Inflammatory macrophage treated with lipopolysaccharide for 1 hour (primary cell): ENCODE data around the gene ZNF280C.

Source experiments
- DNase-seq, 2 donors: peaks; one replicate each; pipeline ENCODE4 v3.0.0-alpha.2; 2020 to 2022

Gene ZNF280C

DNA sequence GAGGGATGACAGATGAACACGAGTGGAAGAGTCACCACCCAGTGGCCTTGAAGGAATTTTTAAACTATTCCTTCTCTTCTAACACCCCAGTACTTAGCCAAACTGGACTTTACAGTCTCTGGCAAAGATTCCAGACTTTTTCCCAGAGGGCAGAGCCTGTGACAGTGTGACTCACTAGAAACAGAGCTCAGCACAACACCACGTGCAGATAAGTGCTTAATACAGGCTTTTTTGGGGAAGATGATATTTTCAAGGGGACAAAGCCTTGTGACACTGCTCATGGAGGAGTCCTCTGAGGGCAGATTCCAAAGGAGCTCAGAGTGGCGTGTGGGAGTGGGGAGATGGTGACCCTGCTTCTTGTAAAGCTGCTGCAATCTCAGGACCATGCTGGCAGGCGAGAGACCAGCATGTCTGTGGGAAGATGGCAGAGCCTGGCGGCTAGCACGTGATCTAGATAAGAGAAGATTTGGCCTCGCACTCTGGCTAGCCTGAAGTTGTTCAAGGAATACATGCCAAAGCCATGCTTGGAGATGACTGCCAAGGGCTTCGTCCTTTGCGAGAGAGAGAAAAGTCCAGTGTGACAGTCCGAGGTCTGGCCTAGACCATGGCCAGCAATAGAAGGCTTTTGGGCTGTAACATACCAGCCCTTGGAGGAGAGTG is 94.5 kb downstream of the ZNF280C start:
- DNase-seq: peak; percentile 40 to 75

DNA sequence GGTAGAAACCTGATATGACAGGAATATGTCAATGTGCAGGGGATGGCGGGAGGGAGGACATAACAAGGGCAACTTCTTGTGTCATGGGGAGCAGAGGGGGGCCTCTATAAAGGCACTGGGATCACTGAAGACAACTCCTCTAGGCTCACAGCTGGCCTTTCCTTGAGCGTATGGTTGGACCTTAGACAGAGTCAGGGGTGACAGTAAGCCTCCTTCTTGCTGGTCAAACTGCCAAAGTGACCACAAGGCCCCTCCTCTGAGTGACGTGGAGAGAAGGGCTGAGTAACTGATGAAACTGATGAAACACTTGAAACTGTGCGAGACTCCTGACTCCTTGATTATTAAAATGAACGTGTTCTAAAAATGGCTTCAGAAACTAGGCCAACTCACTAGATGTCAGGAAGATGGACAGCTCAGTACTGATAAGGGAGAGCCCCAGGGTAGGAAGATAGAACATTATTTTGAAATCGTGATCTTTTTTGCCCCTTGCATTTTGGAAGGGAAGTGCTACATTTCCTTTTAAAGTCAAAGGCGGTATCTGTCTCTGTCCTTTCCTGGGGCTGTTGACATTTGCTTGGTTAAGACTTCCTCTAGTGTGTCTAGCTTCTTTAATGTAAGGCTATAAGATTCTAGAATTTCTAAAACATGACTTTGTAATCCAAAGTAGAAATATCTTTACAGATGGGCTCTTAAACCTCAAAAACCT is 95.4 kb downstream of the ZNF280C start:
- DNase-seq: peak; percentile 72 to 87

DNA sequence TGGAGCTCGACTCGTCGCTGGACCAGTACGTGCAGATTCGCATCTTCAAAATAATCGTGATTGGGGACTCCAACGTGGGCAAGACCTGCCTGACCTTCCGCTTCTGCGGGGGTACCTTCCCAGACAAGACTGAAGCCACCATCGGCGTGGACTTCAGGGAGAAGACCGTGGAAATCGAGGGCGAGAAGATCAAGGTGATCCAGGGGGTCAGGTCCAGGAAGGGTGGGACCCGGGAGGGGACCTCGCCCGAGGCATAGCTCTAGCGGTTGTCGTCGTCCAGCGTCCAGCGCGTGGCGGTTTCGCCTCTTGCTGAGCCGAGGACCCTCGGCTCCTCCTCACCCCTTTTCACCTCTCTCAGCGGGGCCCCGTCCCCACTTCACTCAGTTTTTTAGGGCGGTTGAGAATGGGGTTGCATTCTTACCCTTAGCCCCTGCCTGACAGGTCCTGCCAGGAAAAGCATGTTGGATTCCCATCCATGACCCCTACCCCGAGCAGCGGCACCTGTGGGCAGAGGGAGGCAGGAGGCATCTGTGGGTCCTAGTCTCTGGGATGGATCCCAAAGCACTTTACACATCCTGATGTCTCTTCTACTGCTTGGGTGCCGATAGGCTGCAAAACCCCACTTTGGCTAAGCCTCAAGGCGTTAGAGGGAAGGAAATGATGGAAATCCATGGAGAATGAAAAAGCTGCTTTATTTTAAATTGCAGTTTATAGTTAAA is 96.4 kb downstream of the ZNF280C start:
- no peak for DNase-seq

DNA sequence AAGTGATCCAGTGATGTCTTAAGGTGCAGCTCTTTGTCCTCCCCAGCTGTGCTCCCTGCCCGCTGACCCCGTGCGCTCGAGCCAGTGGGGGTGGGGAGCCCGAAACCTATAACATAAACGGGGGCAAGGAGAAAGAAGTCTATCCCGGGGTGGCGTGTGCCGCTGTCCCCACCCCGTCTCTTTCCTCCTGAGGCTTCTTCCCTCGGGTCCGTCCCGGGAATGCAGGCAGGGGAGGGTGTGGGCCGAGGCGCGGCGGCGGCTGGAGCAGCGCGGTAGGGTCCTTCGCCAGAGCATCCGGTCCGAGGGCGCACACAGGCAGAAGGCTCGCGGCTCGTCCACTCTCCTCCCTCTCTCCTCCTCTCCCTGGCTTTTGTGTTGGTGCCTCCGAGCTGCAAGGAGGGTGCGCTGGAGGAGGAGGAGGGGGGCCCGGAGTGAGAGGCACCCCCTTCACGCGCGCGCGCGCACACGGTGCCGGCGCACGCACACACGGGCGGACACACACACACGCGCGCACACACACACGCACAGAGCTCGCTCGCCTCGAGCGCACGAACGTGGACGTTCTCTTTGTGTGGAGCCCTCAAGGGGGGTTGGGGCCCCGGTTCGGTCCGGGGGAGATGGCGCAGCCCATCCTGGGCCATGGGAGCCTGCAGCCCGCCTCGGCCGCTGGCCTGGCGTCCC is 97.1 kb downstream of the ZNF280C start, which contains the start of gene RAB33A:
RAB33A (plus strand) TSS at position 517 of the 681 bp plus-strand sequence; CDS start at position 618, 101 bp downstream.
- no peak for DNase-seq

DNA sequence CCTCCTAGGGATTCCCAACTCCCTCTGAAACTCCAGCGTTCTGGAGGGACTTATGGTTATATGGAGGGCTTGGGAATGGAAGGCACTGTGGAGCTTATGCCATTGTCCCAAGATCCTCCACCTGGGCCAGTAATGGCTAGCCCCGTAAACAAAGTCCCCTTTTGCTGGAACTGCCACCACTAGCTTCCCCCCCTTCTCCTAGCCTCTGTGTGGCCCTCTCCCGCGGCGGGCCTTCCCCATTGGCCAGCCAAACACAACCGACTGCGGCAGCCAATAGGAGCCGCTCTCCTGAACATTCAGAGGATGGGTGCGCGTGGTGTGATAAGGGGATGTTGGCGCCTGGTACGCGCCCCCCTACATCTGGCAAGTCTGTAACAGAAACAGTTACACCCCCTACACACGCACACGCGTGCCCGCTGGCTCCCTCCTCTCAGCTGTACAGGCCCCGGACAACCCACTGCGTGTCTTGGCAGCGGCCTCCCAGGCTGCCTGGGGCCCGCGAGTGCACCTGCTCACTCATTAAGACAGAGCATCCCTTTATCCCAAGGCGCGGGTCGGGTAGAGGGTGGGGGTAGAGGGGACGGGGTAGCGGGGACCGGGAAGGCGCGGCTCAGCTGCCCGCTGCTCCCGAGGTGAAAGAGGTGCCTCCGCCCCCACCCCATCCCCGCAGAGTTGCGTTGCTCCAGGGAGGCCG is 97.8 kb downstream of the ZNF280C start:
- DNase-seq: peak; percentile 31 to 39

DNA sequence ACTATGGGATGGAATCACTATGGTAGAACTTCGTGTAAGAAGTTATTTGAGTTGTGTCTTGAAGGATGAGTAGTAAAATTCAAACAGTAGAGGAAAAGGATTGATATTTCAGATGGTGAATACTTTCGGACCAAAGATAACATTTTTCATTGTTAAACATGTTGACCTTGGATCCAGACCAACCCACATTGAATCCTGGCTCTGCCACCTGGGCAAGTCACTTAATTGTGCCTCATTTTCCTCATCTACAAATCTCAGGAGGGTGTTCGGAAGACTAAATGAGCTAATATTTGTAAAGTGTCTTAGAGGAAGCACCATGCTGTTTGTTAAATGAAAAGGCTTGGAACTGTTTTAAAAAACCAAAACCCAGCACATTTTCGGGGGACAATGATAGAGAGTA is 101.7 kb downstream of the ZNF280C start:
- no peak for DNase-seq

DNA sequence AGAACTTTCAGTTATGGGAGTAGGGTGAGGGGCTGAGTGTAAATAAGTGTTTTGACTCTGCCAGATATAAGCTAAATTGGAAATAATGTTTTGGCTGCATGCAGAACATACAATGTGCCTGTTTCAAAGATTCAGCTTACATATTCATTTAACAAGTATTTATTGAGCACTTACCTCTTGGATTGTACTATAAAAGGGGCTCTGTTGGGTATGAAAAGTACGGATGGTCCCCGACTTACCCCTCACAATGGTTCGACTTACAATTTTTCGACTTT is 102.3 kb downstream of the ZNF280C start:
- no peak for DNase-seq

DNA sequence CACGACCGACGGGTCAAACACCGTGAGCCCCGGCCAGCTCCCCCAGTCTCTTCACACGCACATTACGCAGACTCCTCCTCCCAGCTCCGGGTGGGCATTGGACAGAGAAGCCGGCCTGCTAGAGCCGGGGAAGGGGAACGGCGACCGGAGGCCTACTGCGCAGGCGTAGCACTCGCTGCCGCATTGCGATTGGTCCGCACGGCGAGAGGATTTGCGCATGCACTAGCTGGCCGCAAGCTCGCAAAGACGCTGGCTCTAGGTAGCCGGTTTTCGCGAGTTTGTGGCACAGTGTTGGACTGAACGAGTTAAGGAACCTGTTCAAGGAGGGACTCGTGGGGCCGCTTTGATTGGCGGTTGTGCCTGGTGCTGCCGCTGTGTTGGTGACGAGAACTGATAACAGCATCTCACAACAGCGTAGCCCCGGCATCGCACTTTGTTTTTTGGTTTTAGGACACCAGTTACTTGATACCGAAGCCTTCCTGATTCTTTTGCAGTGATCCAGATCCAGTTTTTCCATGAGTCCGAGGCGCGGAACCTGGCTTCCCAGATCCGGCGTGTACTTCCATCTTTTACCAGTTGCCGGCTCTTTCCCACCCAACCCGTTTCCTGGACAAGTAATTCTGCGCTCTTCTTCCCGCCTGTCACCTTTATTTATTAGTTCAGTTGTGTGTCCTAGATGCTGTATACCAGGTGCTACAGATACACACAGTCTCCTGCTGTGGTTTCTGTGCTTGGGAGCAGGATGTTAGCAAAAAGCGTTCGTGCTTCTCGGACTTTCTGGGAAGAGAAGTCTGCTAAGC is 102.8 kb downstream of the ZNF280C start, which contains the start of gene AIFM1:
AIFM1 (minus strand) TSS at position 139 of the 800 bp plus-strand sequence. CDS start 185 bp downstream, outside the sequence.
- peak; percentile 80 to 83 for DNase-seq

DNA sequence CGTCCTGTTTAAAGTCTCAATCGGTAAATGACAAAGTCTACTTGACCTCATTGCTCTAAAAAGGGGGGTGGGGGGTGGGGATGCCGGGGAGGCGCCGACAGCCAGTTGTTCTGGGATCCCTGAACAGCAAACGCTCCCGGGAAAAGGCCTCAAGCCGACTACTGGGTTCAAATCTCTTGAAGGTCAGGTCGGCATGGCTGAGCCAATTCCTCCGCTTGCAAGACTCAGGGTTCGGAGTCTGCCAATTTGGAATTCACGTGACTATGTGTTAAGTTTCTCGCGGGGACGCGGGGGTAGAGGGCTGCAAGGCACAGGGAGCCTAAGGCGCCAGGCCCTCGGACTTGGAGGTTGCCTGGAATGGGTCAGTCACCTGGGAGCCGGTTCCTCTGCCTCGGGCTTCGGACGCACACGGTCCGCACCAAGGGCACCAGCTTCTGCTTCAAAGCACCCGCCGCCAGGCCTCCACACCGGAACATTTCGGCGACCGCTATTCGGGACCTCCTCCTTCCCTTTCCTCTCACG is 103.5 kb downstream of the ZNF280C start:
- DNase-seq: no peak

DNA sequence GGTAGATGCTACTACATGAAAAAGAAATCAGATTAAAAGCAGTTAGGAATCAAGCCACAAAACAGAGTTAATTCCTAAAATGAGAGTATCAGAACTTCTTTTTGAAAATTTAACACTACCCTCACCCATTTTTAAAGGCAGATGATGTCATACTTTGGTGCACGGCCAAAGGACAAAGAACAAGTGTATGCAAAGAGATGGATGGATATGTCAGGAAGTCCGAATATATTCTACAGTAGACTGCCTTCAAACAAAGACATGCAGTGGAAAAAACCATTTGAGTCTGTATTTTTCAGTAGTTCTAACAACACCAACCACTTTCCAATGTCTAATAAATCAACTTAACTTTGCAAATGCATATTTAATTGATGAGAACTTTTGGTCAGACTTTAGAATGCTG is 105.3 kb downstream of the ZNF280C start:
- no peak for DNase-seq

DNA sequence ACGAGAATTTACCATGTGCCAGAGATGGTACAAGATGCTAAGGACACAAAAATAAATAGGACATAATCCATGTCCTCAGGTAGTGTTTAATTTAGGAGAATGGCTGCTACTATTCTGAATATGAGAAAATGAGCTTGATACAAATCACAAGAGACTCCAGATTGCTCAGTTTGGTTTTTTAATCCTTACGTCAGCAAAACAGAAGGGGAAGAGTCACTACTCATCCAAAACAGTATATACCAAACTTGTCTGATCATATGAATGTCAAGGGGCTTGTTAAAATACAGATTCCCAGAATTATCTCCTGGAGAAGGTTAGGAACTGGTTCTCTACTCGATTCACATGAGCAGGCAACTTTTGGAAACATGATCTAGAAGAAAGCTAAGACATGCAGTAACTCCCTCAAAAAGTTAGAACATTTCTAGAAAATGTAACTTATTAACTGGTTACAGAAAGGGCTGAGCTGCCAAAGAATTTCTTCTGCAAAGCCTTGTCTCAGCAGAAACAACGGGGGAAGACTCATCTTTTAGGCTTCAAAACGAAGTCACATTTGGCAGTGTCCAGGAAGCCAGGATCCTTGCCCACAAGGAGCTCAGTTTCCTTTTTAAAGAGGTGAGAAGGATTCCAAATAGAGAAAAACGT is 106.5 kb downstream of the ZNF280C start:
- DNase-seq: no peak

DNA sequence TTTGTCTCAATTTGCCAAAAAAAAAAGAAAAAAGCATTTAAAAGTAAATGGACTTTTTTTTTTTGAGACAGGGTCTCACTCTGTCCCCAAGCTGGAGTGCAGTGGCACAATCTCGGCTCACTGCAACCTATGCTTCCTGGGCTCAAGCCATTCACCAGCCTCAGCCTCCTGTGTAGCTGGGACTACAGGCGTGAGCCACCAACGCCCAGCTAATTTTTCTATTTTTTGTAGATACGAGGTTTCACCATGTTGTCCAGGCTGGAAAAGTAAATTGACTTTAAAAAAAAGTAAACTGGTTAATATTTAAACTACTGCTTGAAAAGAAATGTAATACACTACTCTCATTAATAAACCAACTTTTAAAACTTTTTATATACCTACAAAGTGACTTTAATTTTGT is 108.9 kb downstream of the ZNF280C start:
- DNase-seq: no peak

DNA sequence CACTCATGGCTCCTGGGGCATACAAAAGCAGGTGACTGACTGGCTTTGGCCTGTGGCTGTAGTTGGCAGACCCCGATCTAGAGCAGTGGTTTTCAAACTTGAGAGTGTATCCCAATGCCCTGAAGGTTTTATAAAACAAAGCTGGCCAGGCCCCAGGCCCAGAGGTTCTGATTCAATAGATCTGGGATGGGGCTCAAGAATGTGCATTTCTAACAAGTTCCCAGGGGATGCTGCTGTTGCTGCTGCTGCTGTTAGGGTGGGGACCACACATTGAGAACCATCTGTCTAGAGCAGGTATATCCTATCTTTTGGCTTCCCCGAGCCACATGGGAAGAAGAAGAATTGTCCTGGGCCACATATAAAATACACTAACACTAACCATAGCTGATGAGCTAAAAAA is 110.4 kb downstream of the ZNF280C start:
- no peak for DNase-seq

DNA sequence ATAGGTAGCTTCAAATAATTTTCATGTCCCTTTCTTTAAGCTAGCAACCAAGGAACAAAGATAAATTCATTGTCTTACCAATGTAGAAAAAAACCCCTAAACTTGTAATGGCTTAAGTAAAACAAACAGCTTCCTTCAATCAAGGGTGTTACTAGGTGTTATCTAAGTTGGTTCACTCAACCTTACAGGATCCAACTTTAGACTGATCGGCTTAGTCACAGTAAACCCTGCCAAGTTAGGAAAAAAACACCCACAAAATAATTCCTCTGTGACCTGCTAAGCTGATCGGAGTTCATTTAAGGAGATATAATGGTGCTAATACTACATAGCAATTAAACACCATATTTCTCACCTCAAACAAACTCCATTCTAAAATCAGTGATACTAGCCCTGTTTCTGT is 113.1 kb downstream of the ZNF280C start:
- DNase-seq: no peak
